ENCODE measurements around the gene PMVK.

The PMVK gene

GRCh38 chr1:154899041-154899440 lies 37.5 kb downstream of the PMVK start:
- H3K4me3 ChIP-seq (ENCODE audit: low read length): no peak overlapping the region
- no peak for TF ChIP-seq CTCF (conservative IDR thresholded peaks at IDR 0.05; ENCODE audit: low read depth, low read length)
- DNase-seq (ENCODE audit: low read depth): no peak

- TF ChIP-seq CTCF (conservative IDR thresholded peaks at IDR 0.05; ENCODE audit: low read depth, low read length): no peak
- no peak overlapping the region for H3K4me3 ChIP-seq (ENCODE audit: low read length)
- DNase-seq (ENCODE audit: low read depth): no peak
These were observed 39.7 kb downstream of the PMVK start for GRCh38 chr1:154896771-154897286.

- H3K4me3 ChIP-seq (ENCODE audit: low read length): no peak overlapping the region
- no peak for TF ChIP-seq CTCF (conservative IDR thresholded peaks at IDR 0.05; ENCODE audit: low read depth, low read length)
- DNase-seq (ENCODE audit: low read depth): no peak
These were observed 40.7 kb downstream of the PMVK start for GRCh38 chr1:154895798-154896197.

DNA sequence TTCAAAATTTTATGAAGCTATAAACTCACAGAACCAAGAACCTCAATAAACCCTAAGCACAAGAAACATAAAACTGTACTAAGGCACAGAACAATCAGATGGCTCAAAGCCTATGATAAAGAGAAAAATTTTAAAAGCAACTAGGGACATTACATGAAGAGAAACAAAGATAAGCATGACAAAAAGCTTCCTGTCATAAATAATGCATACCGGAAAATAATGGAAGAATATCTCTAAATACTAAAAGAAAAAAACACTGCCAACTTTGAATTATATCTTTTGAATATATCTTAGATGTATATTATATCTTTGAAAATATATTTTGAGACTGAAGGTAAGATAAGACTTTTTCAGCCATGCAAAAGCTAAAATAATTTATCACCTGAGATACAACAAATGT lies 45.1 kb downstream of the PMVK start:
- no peak overlapping the region for H3K4me3 ChIP-seq (ENCODE audit: low read length)
- no peak for TF ChIP-seq CTCF (conservative IDR thresholded peaks at IDR 0.05; ENCODE audit: low read depth, low read length)
- no peak for DNase-seq (ENCODE audit: low read depth)

GRCh38 chr1:154888757-154889156 lies 47.8 kb downstream of the PMVK start:
- no peak for TF ChIP-seq CTCF (conservative IDR thresholded peaks at IDR 0.05; ENCODE audit: low read depth, low read length)
- H3K4me3 ChIP-seq (ENCODE audit: low read length): no peak overlapping the region
- DNase-seq (ENCODE audit: low read depth): no peak

GRCh38 chr1:154886281-154887015 lies 50.1 kb downstream of the PMVK start:
- no peak for DNase-seq (ENCODE audit: low read depth)
- no peak overlapping the region for H3K4me3 ChIP-seq (ENCODE audit: low read length)
- TF ChIP-seq CTCF (conservative IDR thresholded peaks at IDR 0.05; ENCODE audit: low read depth, low read length): no peak
